Measurements from ENCODE around the gene ERICH4. TPM values are rescaled to one million over a fixed set of nuclear protein-coding genes. Genes with fewer than 3 reads are reported as not detected.

Gene ERICH4
- total and polyA plus RNA-seq, 8 donors: not detected

DNA sequence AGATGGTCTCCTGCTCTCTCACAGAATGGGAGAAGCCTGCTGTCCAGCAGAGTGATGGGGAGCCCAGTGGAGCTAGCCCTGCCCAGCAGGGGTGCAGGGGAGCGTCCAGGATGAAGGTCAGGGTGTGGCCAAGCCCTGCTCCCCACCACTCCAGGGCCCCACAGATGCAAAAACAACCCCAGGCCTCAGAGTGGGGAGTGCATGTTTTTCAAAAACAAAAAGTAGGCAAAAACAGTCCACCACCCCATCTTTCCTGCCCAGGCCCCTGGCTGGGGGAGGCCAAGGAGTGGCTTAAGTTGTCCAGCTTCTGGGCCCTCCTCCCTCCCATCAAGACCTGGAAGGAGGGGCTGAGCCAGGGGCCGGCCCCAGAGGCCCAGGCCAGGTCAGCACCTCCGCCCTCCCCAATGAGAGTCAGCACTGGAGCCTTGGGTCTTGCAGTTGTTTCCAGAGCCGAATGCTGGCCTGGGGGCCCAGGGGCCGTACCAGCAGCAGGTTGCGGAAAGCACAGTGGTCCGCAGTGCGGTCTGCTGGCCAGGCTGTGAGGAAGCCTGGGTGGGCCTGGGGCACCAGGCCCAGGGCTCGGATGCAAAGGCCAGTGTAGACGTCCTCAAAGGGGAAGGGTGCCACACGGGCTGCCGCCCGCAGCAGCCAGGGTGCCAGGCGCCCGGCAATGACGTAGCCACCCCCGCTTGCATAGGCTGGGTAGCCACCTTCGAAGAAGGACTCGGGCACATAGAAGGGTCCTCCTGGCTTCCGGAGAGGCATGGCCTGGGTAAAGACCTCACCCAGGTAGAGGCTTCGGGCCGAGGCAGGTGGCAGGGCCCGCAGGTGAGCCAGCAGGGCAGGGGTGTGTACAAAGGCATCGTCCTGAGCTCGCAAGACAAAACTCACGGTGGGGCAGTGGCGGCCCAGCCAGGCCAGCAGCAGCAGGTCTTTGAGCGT, 17.5 kb upstream of the ERICH4 start:
- H3K4me3 ChIP-seq: peak overlapping the region in 1 of 4 donors; percentile 54
- H3K36me3 ChIP-seq: peaks cover 34 to 65% (median 63%) of the 10 kb centered on the region in 4 donors
- H3K4me1 ChIP-seq: peaks cover 30 to 69% (median 52%) of the 10 kb centered on the region in 4 donors
- H3K27me3 ChIP-seq: no peaks in the 10 kb centered on the region
- TF ChIP-seq POLR2A (IDR thresholded peaks at IDR 0.05) (no peak), POLR2AphosphoS5 (IDR thresholded peaks at IDR 0.05) (no peak), EP300 (IDR thresholded peaks at IDR 0.05) (no peak)
- TF ChIP-seq, protein P1, sequence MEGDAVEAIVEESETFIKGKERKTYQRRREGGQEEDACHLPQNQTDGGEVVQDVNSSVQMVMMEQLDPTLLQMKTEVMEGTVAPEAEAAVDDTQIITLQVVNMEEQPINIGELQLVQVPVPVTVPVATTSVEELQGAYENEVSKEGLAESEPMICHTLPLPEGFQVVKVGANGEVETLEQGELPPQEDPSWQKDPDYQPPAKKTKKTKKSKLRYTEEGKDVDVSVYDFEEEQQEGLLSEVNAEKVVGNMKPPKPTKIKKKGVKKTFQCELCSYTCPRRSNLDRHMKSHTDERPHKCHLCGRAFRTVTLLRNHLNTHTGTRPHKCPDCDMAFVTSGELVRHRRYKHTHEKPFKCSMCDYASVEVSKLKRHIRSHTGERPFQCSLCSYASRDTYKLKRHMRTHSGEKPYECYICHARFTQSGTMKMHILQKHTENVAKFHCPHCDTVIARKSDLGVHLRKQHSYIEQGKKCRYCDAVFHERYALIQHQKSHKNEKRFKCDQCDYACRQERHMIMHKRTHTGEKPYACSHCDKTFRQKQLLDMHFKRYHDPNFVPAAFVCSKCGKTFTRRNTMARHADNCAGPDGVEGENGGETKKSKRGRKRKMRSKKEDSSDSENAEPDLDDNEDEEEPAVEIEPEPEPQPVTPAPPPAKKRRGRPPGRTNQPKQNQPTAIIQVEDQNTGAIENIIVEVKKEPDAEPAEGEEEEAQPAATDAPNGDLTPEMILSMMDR (IDR thresholded peaks at IDR 0.05): no peak
- intact Hi-C loops (cut with DNase I; ENCODE audit: low total_unique reads): no loop called here
- H3K9me3 ChIP-seq: no peaks in the 10 kb centered on the region
- peak overlapping the region in 2 of 5 donors; percentile 9 to 87 for H3K27ac ChIP-seq
- 86 to 95% (median 91%) methylated on average over 12 to 28 of the region's 28 CpGs for WGBS, 5 donors
- no peak for DNase-seq

DNA sequence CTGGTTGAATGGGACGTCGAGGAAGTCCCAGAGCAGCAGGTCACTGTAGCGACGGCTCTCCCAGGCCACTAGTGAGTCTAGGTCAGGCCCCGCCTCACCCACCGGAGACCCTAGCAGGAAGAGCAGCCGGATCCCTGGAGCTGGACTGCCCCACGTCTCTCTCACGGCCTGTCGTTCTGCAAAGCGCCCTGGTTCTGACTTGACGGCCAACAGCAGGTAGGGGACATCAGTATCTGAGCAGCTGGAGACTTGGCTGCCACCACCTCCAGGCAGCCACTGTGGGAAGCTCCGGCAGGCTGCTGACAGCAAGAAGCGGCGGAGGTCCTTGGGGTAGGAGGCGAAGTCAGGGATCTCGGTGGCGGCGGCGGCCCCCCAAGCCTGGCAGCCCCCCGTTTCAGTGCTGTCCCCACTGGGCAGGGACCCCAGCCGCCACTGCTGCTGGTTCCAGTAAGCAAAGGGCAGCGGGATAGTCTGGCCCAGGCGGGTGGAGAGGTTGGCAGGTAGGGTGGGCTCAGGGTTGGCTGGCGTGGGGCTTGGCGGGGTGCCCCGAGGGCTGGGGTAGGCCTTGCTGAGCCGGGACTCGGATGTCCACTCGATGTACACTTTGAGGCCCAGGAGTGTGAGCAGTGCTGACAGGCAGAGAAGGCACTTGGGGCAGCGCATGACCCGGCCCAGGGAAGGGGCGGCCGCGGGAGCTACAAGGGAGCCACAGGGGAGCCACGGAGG, 16.7 kb upstream of the ERICH4 start:
- H3K27me3 ChIP-seq: no peaks in the 10 kb centered on the region
- peak overlapping the region; percentile 46 to 56 (median 51) for H3K4me3 ChIP-seq
- H3K4me1 ChIP-seq: peaks cover 27 to 60% (median 49%) of the 10 kb centered on the region in 4 donors
- 76 to 81% (median 77%) methylated on average over 16 to 36 of the region's 36 CpGs for WGBS, 5 donors
- TF ChIP-seq POLR2A (IDR thresholded peaks at IDR 0.05) (no peak), EP300 (IDR thresholded peaks at IDR 0.05) (no peak), POLR2AphosphoS5 (IDR thresholded peaks at IDR 0.05) (no peak)
- TF ChIP-seq, protein P1 (IDR thresholded peaks at IDR 0.05): no peak
- DNase-seq: no peak
- intact Hi-C loops (cut with DNase I; ENCODE audit: low total_unique reads): no loop called here
- H3K27ac ChIP-seq: peak overlapping the region in 4 of 5 donors; percentile 71 to 87 (median 82)
- H3K36me3 ChIP-seq: peaks cover 28 to 64% (median 63%) of the 10 kb centered on the region in 4 donors
- no peaks in the 10 kb centered on the region for H3K9me3 ChIP-seq

DNA sequence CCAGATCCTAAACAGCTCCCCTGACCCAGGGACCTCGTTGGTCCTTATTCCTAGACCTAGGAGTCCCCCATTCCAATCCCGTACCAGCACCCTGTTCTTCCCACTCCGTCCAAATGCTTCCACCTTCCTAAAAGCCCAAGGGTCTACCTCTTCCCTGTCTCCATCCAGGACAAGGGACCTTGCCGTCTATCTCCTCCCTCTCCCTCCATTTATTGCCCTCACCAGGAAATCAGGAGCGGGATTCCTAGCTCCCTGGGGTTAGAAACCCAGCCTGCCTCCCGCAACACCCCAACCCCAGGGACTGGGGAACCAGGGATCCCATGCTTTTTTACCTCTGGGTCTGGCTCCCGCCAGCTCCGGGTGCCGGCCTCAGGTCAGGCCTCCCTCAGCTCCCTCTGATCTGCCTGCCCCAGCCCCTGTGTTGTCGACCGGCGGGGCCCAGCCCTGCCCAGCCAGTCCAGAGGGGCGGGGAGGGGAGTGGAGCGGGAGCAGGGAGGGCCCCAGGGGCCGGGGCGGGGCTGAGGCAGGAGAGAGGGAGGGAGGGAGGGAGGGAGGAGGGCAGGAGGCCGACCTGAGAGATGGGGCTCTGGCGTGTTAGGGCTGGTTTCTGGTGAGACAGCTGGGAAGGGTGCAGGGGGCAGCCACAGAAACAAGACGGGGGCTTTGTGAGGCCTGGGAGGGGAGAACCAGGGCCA, 15.9 kb upstream of the ERICH4 start, which contains the start of gene B3GNT8:
Gene B3GNT8, minus strand, starts transcription at position 423 of the 695 bp plus-strand sequence. CDS start 596 bp downstream, outside the sequence.
- Histone ChIP-seq H3K27me3 (no peaks in the 10 kb centered on the region), H3K27ac (peak within 1 kb of the TSS; percentile 71 to 87 (median 80)), H3K9me3 (no peaks in the 10 kb centered on the region), H3K4me3 (peak within 1 kb of the TSS; percentile 46 to 56 (median 51)), H3K36me3 (peaks cover 31 to 64% (median 63%) of the 10 kb centered on the region in 4 donors), H3K4me1 (peaks cover 27 to 52% (median 47%) of the 10 kb centered on the region in 4 donors)
- TF ChIP-seq POLR2A (IDR thresholded peaks at IDR 0.05) (no peak), POLR2AphosphoS5 (IDR thresholded peaks at IDR 0.05) (peak in 2 of 3 donors; percentile 61 to 79)
- intact Hi-C loops (cut with DNase I; ENCODE audit: low total_unique reads): no loop called here
- peak; percentile 86 to 95 for DNase-seq
- 7 to 15% (median 11%) methylated on average over 11 to 19 of the region's 19 CpGs for WGBS, 5 donors

DNA sequence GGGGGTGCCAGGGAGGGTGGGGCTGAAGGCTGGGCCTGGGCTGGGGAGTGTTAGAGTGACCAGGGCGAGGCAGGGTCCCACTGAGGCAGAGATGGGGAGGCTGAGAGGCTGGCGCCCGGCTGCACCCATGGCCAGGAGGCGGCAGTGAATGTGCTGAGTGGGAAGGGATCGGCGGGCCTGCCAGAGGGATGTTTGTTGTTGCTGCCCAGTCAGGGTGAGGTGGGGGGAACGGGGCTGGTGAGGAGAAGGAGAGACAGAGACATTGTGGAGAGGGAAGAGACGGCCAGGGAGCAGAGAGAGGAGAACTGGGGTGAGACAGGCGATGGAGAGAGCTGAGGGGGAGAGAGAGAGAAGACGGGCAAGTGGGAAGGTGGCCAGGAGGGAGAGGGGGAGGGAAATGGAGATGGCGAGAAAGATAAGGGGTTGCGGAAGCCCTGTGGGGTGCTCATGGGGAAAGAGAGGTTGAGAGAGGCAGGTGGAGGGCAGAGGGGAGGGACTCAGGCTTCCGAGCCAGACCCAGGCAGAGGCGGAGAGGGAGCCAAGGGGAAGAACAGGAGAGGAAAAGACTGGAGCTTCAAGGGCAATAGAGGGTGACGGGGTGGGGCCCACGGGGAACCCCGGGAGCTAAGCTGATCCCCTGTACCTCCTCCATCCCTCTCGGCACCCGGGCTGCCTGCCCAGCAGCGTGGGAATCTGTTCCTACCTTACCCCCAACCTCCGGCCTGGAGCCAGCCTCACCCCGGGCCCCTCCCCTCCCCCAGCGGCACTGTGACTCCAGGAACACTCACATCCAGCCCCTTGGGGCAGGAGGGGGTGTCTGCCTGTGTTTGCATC, 15.1 kb upstream of the ERICH4 start:
- Histone ChIP-seq H3K4me3 (peak overlapping the region; percentile 46 to 56 (median 51)), H3K9me3 (no peaks in the 10 kb centered on the region), H3K4me1 (peaks cover 27 to 50% (median 47%) of the 10 kb centered on the region in 4 donors), H3K27ac (peak overlapping the region; percentile 43 to 87 (median 80)), H3K36me3 (peaks cover 30 to 64% (median 63%) of the 10 kb centered on the region in 4 donors), H3K27me3 (no peaks in the 10 kb centered on the region)
- TF ChIP-seq POLR2A (IDR thresholded peaks at IDR 0.05): no peak
- TF ChIP-seq, protein P1 (IDR thresholded peaks at IDR 0.05): peak in 1 of 7 experiments; percentile 10
- TF ChIP-seq EP300 (IDR thresholded peaks at IDR 0.05): no peak
- TF ChIP-seq POLR2AphosphoS5 (IDR thresholded peaks at IDR 0.05): no peak
- intact Hi-C loops (cut with DNase I; ENCODE audit: low total_unique reads): no loop called here
- 3 to 11% (median 6%) methylated on average over 20 to 23 of the region's 23 CpGs for WGBS, 5 donors
- DNase-seq: peak in 1 of 2 donors; percentile 61
